IPS-NIHi11 (cell line): ENCODE measurements around the gene NAPG.
"Not testable (repeated sequence)": the region's sequence is repeated elsewhere in the genome, so short reads cannot be mapped to it uniquely, and the experiment has no call there.

ENCODE experiments used
- DNase-seq: peaks from one replicate; pipeline ENCODE4 v3.0.0; 2012; ENCODE audit warnings: mixed read lengths, low spot score

NAPG gene

GRCh38 chr18:10514601-10515000 is 11.2 kb upstream of the NAPG start:
- no peak for DNase-seq

DNA sequence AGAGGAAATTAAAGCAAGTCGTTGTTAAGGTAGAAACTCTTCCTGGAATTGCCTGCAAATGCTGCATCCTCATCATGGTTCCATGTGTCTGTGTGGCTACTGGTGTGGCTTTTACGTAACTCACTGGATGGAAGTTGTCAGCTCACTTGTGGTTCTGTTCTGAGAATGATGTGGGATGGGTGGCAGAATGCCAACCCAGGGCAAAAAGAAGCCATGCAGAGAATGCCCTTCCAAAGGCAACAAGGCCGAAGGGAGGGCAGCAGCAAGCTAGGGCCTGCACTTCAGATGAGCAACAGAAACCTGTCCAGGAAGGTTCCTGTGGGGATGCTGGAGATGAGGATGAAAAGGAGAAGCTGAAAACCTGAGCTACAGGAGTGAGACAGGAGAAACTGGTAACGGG is 10.4 kb upstream of the NAPG start:
- DNase-seq: no peak

DNA sequence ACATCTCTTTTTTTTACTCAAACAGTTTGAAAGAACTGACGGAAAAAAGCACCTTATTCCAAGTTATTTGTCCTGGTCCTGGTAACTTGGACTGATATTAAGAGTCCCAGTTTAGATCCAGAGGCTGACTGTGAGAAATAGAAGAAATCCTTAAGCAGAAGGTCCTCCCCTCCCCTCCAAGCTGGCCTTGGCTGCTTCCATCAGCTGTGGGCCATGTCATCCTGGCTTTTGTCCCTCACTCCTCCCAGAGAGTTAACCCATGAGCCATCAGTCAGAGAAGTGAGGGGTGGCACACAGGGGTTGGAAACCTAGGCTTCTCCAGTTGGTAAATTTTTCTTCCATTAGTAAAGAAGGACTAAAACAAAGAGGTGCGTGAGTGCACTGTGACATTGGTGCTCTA is 9.7 kb upstream of the NAPG start:
- DNase-seq: no peak

- peak; percentile 37 for DNase-seq
These were observed 7.1 kb upstream of the NAPG start for GRCh38 chr18:10518595-10519255.

- no peak for DNase-seq
These were observed 6.5 kb upstream of the NAPG start for GRCh38 chr18:10519366-10519765.

DNA sequence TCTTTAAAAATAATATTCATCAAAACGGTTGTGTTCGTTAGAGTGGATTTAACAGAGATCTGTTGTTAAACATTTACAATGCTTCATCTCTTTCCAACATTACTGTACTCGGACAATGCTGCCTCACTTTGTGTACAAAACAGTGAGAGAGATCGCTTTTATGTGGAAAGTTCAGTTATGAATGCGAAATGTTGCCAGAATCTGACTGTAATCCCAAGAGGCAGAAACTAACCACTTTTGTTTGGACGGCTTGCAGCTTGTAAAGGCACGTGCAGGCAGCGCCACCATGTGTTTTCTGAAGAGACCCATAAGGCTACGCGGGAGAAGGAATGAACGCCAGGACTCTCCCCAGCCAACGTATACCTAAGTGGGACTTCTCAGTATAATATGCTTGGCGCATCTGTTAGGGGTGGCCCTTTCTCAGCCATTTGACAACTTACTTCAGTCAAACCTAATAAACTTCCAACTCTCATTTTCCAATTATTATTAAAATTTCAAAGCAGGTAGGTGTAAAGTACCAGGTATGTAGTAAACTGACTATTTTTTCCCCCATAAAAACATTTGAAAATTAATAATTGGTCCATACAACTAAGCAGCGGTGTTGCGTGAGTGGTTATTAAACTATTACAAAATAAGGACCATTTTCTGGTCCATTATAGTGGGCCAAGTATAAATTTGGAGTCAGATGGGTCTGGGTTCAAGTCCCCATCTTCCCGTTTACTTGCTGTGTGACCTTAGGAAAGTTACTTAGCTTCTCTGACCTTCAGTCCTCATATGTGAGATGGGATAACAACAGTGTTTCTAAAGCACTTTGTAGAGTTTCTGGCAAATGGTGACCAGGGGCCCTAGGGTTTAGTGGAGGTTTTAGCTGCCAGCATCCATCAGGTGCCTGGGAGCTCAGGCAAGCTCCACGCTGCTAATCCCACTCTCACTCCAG is 5.6 kb upstream of the NAPG start:
- DNase-seq: peak; percentile 79

- DNase-seq: no peak
These were observed 4.3 kb upstream of the NAPG start for GRCh38 chr18:10521566-10521965.

DNA sequence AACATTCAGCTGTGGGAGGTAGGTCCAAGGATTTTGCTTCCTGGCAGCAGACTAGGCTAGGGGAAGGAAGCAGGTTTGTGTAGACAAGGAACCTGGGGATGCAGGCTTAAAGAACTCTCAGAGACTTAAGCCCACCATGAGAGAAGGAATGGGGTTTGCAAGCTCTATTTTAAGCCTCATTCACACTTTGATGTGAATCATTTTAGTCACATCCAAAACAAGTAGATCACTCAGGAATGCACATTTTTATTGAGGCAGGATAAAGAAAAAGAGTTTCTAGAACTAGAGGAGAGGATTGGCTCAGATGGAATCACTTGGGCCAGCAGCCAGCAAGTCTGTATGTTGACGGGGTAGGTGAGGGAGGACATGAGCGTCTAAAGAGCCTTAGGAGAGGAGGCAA is 3.3 kb upstream of the NAPG start:
- DNase-seq: no peak

GRCh38 chr18:10523544-10523943 is 2.3 kb upstream of the NAPG start:
- DNase-seq: no peak

DNA sequence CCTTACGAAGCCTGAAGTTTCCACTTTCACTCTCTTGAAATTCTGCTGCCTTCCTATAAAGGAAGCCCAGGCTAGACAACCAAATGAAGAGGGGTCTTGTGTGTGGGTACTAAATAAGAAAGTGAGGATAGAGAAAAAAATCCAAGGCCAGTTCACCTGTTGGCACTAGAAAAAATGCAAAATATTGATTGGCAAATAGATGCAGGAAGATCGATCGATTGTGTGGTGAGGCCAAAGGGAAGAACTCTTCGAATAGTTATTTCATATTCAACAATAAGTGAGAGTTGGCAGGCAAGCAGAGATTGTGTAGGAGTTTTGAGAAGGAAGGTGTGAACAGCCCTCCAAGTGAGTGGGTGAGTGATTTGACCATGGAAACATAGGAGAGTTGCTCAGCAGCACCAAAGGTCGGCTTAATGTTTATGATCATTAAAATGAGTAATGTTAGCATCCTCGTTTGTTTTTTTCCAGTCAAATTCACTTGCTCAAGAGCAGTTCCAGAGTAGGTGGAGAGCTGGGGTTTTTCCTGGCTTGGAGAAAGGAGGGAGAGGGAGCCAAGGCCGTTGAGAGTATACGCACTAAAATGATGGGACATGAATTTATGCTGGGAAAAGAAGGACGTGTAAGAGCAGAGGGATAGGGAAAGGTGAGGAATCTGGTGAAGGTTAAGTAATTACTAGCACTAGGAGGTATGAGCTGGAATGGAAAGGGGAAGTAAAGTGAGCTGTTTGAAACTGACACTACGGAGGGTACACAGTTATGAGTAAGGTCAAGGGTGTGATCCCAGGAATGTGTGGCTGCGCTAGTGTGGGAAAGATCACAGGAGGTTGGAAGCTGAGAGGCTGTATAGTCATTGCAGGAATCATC is 1.1 kb upstream of the NAPG start:
- no peak for DNase-seq

DNA sequence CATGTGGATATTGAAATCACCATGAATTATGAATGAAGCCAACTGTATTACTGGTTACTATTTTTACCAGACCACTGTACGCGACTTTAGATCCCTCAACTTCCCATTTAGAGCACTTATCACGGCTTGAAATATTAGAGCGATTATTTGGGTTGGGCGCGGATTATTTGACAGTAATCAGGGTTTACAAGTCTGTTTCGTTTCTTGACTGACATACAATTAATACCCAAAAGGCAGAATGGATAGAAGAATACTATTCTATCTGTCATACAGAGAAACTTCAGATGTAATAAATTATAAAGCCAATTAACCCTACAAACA is 496 bp upstream of the NAPG start:
- no peak for DNase-seq

GRCh38 chr18:10526561-10526949 is 728 bp downstream of the NAPG start:
- DNase-seq: no peak

DNA sequence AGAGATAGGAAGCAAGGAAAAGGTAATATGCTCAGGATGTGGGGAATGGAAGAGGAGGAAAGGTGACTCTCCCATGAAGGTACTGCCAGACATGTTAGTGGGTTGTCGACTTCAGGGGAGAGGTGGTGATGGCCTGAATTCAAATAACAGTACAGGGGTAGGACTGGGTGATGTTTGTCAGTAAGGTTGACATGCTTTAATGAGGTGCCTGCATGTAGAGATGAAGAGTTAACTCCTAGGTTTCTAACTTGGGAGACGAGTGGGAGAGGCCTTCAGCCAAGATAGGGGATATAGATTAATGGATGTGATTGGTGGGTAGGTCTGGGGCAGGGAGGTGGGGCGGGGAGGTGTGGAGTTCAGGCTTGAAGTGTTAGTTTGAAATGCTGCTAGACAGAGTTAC is 2.6 kb downstream of the NAPG start:
- no peak for DNase-seq

DNA sequence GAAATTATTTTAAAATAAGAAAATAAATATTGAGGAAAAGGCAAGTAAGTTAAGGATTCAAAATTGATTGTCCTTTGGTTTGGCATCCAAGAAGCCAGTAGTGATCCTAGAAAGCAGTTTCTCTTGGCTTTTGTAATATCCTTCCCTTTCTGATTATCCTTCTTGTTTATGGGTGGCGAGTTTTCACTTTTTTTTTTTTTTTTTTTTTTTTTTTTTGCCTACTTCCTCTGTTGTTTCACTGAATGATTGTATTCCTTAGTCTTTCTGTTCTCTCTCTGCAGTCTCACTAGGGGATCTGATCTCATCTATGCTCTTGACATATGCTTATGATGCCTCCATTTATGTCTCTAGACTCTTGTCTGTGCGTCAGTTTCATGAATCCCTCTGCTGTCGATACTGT is 4.2 kb downstream of the NAPG start:
- DNase-seq: no peak

DNA sequence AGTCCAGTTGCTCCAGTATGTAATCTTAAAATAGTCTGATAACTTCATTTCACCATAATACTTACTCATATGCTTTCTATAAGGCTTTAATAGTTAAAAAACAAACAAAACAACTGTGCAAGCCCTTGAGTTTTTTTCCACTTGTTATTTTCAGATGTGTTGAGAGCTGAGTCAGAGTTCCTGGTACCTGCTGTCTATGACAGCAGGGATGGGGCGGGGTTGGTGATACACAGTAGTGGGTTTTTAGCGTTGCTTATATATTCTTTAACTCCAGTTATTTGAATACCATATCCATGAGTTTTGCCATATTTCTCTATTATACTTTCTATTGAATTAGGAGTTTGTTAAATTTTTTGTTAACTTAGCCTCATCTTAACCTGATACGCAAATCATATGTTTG is 5.0 kb downstream of the NAPG start:
- no peak for DNase-seq

DNA sequence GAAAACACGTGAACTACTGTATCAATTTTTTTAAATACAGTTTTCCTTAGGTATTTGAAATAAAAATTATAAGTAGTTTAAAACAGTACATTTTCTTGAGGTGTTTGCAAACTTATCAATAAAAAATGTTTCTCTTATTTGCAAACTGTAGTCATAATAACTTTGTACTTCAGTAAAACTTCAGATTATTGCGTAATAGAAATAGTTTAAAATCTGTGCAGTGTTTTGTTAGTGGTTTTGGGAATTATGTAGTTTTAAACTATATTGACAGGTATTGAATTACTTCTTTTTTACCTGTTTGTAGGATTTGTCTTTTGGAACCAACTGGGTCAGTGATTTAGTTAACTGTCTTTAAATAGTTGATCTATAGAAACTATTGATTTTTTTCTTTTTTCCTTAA is 7.3 kb downstream of the NAPG start:
- no peak for DNase-seq

DNA sequence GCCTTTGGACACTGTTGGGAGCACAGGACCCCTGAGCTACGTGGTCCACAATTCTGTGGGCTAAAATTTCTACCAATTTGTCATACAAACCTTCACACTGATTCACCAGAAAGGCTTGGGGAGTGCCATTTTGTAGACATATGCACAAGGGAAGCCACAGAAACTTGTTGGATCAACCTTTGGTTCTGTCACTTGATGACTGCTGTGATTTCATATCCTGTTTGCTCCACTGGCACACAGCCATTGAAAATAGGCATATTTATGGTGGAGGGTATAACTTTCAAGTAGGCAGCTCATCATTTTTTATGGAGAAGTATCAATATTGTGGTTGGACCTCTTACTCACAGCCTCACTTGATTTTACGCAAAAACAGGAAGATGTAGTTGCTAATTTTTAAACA is 10.5 kb downstream of the NAPG start:
- no peak for DNase-seq

DNA sequence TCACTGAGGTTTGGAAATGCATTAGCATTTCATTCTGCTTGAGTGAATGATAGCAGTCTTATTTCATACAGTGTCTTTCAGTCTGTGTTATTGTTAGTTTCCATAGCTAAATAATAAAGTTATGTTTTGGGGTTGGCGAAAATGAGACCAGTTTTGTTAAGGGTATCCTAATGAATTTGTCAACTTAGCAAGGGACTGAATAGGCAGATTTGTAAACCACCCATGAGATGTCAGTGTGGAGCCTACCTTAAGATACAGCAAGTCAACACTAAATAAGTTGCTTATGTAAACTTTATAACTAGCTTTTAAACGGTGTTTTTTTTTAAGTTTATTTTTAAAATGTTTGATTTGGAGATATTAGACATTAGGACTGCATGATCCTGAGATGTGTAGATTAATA is 11.9 kb downstream of the NAPG start:
- DNase-seq: no peak

DNA sequence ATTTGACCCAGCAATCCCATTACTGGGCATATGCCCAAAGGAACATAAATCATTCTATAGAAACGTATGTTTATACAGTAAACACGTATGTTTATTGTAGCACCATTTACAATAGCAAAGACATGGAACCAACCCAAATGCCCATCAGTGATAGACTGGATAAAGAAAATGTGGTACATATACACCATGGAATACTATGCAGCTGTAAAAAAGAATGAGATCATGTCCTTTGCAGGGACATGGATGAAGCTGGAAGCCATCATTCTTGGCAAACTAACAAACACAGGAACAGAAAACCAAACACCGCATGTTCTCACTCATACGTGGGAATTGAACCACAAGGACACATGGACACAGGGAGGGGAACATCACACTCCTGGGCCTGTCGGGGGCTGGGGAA is 13.3 kb downstream of the NAPG start:
- DNase-seq: not testable (repeated sequence)

DNA sequence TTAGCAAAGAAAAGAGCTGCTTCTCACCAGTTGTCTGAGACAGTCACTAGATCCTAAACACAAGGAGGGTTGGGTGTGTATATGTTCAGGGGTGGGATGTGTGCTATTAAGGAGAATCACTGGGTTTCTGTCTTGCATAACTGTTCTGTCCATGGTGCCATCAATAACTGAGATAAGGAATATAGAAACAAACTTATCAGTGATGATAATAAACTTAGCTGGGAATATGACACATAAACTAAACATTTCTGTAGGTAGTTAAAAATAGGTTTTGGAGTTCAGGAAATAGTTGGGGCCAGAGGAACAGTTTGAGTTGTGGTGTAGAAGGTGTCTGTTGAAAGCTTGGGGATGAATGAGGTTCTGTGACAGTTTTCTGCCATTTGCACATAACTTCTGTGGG is 17.4 kb downstream of the NAPG start:
- DNase-seq: no peak

GRCh38 chr18:10544093-10544748 is 18.4 kb downstream of the NAPG start:
- peak; percentile 23 for DNase-seq

DNA sequence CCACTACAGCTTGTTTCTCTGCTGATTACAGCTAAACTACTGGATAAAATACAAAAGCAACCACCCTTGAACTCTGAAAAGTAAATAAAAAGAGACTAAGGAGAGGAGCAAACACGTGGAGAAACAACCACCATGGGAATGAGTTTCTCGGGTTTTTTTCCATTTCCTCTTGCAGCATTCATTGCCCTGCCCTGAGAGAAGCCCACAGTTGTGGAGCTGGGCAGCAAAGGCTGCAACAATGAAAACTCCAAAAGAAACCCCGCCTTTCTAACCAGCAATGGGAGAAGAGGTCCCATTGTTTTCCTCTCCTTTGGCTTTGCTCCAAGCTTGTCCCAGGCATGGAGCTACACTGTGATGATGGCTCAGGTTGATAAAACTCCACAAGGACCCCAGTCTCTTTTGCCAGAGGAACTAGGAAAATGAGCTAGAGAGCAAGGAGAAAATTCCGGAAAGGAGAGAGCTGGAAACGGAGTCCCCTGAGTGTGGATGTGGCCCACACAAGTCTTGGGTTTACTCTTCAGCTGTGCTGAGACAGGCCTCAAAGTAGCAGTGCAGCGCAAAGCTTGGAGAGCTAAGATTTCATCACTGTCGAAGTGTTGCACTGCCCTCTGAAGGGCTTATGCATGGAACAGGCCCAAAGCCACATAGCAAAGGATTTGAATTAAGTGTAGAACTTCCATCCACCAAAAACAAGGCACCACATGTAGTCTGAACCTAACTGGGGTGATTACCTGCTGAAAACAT is 20.9 kb downstream of the NAPG start:
- no peak for DNase-seq
